CD1c-positive myeloid dendritic cell (primary cell): Measurements from ENCODE around the gene PLXNB2.

Experiments used
- DNase-seq: peaks from one replicate; pipeline ENCODE4 v3.0.0-alpha.2; 2016; ENCODE audit errors: extremely low spot score

The PLXNB2 gene

GRCh38 chr22:50228366-50228765, 79.1 kb downstream of the PLXNB2 start:
- DNase-seq: no peak

- no peak for DNase-seq
Measured at GRCh38 chr22:50227579-50228215, 79.7 kb downstream of the PLXNB2 start.

- no peak for DNase-seq
Measured at GRCh38 chr22:50226875-50227165, 80.6 kb downstream of the PLXNB2 start.

- DNase-seq: no peak
Measured at GRCh38 chr22:50226063-50226874, 81.2 kb downstream of the PLXNB2 start.

- DNase-seq: no peak
Measured at GRCh38 chr22:50225200-50225969, 82.1 kb downstream of the PLXNB2 start.
